ENCODE measurements around the gene HYCC2. TPM values are rescaled to one million over a fixed set of nuclear protein-coding genes. Genes with fewer than 3 reads are reported as not detected.

Gene HYCC2
- total RNA-seq, 1 experiment from 2014 or later, result 13.3 TPM

- H2AK5ac ChIP-seq (ENCODE audit: insufficient read length, low read length), result no peak overlapping the region
- no peaks in the 10 kb centered on the region for H3K4me1 ChIP-seq (ENCODE audit: insufficient read depth, low read length)
- no peak overlapping the region for H3K9ac ChIP-seq (ENCODE audit: extremely low read depth, insufficient read length, low read length)
- H3K4me1 Mint-ChIP-seq, result no peaks in the 10 kb centered on the region
- no peak overlapping the region for H3K18ac ChIP-seq (ENCODE audit: insufficient read length, low read depth, low read length)
- no peak overlapping the region for H3K4ac ChIP-seq (ENCODE audit: low read depth, low read length)
- no peak overlapping the region for H2BK15ac ChIP-seq (ENCODE audit: low read depth, low read length)
- no peak overlapping the region for H4K91ac ChIP-seq (ENCODE audit: insufficient read length, low read depth, low read length)
- H2BK20ac ChIP-seq (ENCODE audit: low read depth, low read length, poor library complexity, severe bottlenecking), result no peak overlapping the region
- H3K4me3 Mint-ChIP-seq, result no peak overlapping the region
- no peak overlapping the region for H4K5ac ChIP-seq (ENCODE audit: insufficient read length, low read depth, low read length)
- H3K36me3 Mint-ChIP-seq (ENCODE audit: insufficient read depth in 1 of 3, low read depth in 3 of 3), result no peaks in the 10 kb centered on the region; a peak in 1 of 7 replicates
- no peak overlapping the region for H3K23ac ChIP-seq (ENCODE audit: insufficient read length, low read depth, low read length)
- H4K20me1 ChIP-seq (ENCODE audit: control insufficient read depth, insufficient read depth, insufficient read length), result no peaks in the 10 kb centered on the region
- H2AFZ ChIP-seq (ENCODE audit: low read length), result no peak overlapping the region
- no peak overlapping the region for H3K14ac ChIP-seq (ENCODE audit: insufficient read depth, low read length)
- no peak overlapping the region for H3K56ac ChIP-seq (ENCODE audit: insufficient read length, low read depth, low read length)
- no peaks in the 10 kb centered on the region for H3K79me1 ChIP-seq (ENCODE audit: insufficient read depth, low read depth, low read length, poor library complexity, severe bottlenecking)
- H4K8ac ChIP-seq (replicated peaks; ENCODE audit: insufficient read length, low read depth, low read length), result no peak overlapping the region
- H3K23me2 ChIP-seq (ENCODE audit: insufficient read length, low read depth, low read length, poor library complexity, severe bottlenecking), result no peaks in the 10 kb centered on the region
- H3K9me3 Mint-ChIP-seq, result no peaks in the 10 kb centered on the region
- no peak overlapping the region for H2BK120ac ChIP-seq (ENCODE audit: low read depth, low read length, poor library complexity, severe bottlenecking)
- no peak overlapping the region for H3T11ph ChIP-seq (ENCODE audit: low read length)
- DNase-seq, result no peak
- no peak for TF ChIP-seq CTCF (conservative IDR thresholded peaks at IDR 0.05)
- no peak overlapping the region for H3K27ac Mint-ChIP-seq
- no peaks in the 10 kb centered on the region for H3K27me3 Mint-ChIP-seq (ENCODE audit: low read depth)
- WGBS (ENCODE audit: extremely low coverage, insufficient read length, low lambda C conversion rate), result no CpG with 5 or more reads among the region's 2 CpGs
- H3K79me2 ChIP-seq (ENCODE audit: insufficient read depth, low read length), result no peaks in the 10 kb centered on the region
- H3K4me2 ChIP-seq (ENCODE audit: insufficient read depth, insufficient read length, low read length), result no peak overlapping the region
- H2BK5ac ChIP-seq (ENCODE audit: insufficient read length, low read length), result no peak overlapping the region
- H3K27ac ChIP-seq (ENCODE audit: insufficient read length, low read depth, low read length), result no peak overlapping the region
- H3K27me3 ChIP-seq (ENCODE audit: insufficient read depth, low read length), result no peaks in the 10 kb centered on the region
- H2BK12ac ChIP-seq (ENCODE audit: insufficient read length, low read depth, low read length), result no peak overlapping the region
- no peaks in the 10 kb centered on the region for H3K9me3 ChIP-seq (ENCODE audit: control insufficient read depth, low read depth, low read length)
Measured at GRCh38 chr2:201057087-201057521, 14.4 kb downstream of the HYCC2 start.
